SHP77 (cell line): Measurements from ENCODE around the gene CGN.
"Not testable (repeated sequence)": the region's sequence is repeated elsewhere in the genome, so short reads cannot be mapped to it uniquely, and the experiment has no call there.

Source experiments
- DNase-seq, 2 experiments: peaks; one replicate each; lab custom pipeline; 2025; lab: John Stamatoyannopoulos, UW

The CGN gene

GRCh38 chr1:151502035-151502700 is 9.0 kb upstream of the CGN start:
- DNase-seq: no peak

DNA sequence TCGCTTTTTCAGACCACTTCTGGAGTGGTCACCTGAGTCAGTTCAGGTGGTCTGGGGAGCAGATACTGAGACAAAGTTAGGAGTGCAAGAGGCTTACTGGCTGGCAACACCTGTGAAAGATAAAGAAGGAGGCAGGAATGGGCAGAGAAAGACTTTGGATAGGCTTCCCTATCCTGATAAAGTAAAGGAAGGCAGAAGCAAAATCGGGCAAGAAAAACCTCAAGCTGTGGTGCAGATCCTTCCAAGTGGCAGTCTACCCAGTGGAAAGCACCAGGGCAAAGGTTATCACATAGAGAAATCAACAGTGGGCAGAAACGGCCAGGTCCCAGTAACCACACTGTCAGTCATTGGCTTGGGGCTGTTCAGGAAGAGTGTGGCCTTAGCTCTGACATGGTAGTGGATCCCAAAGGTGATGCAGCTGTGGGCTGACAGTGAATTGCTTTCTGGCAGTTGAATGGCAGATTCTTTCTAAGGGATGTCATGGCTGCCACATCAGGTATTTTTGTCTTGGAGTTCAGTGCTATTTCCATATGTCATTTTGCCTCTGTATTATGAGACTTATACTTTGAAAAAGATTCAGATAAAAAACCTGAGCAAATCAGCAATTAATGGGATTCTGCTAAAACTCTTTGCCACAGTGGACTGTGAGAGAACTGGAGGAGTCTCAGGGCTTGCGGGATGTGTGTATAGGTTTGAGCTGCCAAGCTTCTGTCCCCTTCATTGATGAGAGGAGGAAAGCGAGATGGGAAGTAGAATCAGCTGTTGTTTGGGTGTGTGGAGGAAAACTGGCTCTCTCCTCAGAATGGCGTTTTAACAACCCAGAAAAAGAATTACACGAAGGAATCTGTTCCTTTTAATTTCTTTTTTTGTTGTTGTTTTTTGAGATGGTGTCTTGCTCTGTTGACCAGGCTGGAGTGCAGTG is 8.1 kb upstream of the CGN start:
- DNase-seq: no peak

- DNase-seq: no peak
These were observed 6.9 kb upstream of the CGN start for GRCh38 chr1:151504252-151504651.

- no peak for DNase-seq
These were observed 6.4 kb upstream of the CGN start for GRCh38 chr1:151504759-151505158.

DNA sequence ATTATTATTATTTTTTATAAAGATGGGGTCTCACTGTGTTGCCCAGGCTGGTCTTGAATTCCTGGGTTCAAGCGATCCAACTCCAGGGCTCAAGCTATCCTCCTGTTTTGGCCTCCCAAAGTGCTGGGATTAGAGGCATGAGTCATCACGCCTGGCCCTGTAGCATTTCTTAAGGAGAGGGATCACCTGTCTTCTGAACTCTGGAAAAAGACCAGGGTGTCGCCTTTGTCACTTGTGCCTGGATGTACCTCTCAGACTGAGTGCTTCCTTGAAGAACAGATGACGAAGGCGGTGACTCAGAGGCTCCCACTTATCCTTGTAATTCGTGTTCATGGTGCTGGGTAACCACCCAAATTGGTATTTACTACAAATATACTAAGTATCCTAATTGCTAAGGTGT is 2.4 kb upstream of the CGN start:
- DNase-seq: no peak

DNA sequence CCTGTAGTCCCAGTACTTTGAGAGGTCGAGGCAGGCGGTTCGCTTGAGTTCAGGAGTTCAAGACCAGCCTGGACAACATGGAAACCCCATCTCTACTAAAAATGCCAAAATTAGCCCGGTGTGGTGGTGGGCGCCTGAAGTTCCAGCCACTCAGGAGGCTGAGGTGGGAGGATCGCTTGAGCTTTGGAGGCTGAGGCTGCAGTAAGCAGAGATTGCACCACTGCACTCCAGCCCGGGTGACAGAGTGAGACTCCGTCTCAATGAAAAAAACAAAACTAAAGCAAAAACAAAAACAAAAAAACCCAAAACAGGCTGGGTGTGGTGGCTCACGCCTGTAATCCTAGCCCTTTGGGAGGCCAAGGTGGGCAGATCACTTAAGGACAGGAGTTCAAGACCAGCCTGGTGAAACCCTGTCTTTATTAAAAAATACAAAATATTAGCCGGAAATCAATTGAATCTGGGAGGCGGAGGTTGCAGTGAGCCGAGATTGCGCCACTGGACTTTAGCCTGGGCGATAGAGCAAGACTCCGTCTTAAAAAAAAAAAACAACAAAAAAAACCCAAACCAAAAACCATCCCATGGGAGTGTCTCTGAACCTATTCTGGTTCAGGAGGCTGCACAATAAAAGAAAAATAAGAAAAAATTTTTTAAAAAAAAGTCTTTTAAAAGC is 1.7 kb upstream of the CGN start:
- DNase-seq: no peak

DNA sequence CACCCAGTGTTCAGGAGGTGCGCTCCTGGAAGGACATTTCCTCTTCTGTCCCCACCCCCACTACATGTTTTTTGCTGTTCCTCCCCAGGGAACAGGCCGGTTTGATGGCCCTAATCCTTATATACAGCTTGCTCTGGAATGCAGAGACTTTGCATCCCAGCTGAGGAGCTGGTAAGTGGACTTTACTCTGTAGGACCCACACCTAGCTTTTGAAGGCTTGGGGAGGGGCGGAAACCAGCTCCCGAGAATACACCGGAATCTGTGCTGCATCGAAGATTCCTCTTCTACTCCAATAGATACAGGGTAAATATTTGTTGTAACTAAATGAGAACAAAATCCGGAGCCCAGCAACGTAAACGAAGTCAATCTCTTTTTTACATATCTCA is 1.2 kb upstream of the CGN start:
- DNase-seq: no peak

DNA sequence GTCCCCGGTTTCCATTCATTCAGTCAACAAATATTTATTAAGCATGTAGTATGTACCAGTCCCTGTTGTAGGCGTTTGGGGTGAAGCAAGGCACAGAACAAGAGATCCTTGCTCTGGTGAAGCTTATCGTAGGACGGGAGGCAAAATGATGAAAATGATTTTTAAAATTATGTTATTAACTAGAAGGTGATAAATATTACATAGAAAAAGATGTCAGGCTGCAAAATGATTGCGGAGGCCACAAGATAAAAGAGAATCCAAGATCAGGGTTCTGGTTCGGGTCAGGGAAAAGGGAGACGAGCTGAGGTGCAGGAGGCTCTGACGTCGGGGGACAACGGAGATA is 602 bp upstream of the CGN start:
- DNase-seq: no peak

- peak; percentile 46 to 74 for DNase-seq
These were observed 539 bp downstream of the CGN start for GRCh38 chr1:151511636-151512215.

- DNase-seq: no peak
These were observed 1.1 kb downstream of the CGN start for GRCh38 chr1:151512326-151512725.

GRCh38 chr1:151512801-151513625 is 1.8 kb downstream of the CGN start:
- no peak for DNase-seq

DNA sequence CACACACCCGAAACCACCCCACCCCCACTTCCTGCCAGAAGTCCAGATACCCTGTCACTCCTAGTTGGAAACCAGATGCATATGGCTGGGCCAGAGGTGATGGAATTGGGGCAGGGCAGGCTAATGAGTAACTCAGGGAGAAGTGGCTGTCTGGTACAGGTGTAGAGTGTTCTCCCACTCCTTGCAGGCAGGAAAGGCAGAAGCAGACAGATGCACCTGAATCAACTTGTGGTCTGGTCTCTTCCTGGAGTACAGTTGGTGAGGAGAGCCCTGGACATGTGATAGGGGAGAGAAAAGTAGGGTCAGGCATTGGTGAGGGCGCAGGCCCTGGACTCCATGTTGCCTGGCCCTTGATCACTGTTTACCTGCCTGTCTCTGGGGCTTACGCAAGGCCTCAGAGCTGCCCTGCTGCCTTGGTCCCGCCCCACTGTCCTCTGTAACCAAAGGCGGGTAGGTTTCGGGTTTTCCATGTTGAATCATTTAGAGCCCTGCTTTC is 2.5 kb downstream of the CGN start:
- peak in 1 of 2 experiments; percentile 14 for DNase-seq

GRCh38 chr1:151514366-151514765 is 3.2 kb downstream of the CGN start:
- DNase-seq: no peak

- no peak for DNase-seq
These were observed 4.1 kb downstream of the CGN start for GRCh38 chr1:151515265-151515664.

DNA sequence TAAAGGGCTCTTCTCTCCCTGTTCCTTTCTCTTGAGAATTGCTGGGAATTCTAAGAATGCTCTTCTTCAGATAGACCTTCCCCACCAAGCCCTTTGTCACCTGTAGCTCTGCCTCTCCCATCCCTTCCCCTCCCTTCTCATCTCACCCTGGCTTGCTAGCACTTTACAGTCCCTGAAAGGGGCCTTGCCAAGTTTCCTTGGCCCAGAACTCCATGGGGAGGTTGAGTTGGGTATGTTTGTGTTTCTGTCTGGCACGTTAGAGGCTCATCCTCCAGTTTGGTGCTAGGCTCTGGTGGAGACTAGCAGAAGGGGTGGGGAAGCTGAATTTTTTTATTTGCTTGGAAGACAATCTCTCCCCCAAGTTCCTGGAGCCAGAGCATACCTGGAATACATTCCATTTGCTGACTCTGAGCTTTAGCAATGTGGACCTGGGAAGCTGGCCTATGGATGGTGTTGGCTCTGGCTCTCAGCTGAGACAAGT is 4.9 kb downstream of the CGN start:
- DNase-seq: no peak

DNA sequence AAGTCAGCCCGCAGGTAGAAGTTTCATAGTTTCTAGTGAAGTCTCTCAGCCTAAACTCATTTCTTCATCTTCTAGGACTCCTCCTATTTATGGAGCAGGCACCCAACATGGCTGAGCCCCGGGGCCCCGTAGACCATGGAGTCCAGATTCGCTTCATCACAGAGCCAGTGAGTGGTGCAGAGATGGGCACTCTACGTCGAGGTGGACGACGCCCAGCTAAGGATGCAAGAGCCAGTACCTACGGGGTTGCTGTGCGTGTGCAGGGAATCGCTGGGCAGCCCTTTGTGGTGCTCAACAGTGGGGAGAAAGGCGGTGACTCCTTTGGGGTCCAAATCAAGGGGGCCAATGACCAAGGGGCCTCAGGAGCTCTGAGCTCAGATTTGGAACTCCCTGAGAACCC is 7.2 kb downstream of the CGN start:
- DNase-seq: no peak

DNA sequence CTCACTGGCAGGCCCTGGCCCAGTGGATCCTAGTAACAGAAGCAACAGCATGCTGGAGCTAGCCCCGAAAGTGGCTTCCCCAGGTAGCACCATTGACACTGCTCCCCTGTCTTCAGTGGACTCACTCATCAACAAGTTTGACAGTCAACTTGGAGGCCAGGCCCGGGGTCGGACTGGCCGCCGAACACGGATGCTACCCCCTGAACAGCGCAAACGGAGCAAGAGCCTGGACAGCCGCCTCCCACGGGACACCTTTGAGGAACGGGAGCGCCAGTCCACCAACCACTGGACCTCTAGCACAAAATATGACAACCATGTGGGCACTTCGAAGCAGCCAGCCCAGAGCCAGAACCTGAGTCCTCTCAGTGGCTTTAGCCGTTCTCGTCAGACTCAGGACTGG is 7.7 kb downstream of the CGN start:
- DNase-seq: no peak

GRCh38 chr1:151519667-151520066 is 8.5 kb downstream of the CGN start:
- no peak for DNase-seq

GRCh38 chr1:151520359-151520758 is 9.2 kb downstream of the CGN start:
- no peak for DNase-seq

GRCh38 chr1:151522427-151522826 is 11.2 kb downstream of the CGN start:
- not testable (repeated sequence) for DNase-seq

- no peak for DNase-seq
These were observed 12.1 kb downstream of the CGN start for GRCh38 chr1:151523326-151523725.
